ENCODE data around the gene SIPA1.
"Not testable (repeated sequence)": the region's sequence is repeated elsewhere in the genome, so short reads cannot be mapped to it uniquely, and the experiment has no call there.

The SIPA1 gene

DNA sequence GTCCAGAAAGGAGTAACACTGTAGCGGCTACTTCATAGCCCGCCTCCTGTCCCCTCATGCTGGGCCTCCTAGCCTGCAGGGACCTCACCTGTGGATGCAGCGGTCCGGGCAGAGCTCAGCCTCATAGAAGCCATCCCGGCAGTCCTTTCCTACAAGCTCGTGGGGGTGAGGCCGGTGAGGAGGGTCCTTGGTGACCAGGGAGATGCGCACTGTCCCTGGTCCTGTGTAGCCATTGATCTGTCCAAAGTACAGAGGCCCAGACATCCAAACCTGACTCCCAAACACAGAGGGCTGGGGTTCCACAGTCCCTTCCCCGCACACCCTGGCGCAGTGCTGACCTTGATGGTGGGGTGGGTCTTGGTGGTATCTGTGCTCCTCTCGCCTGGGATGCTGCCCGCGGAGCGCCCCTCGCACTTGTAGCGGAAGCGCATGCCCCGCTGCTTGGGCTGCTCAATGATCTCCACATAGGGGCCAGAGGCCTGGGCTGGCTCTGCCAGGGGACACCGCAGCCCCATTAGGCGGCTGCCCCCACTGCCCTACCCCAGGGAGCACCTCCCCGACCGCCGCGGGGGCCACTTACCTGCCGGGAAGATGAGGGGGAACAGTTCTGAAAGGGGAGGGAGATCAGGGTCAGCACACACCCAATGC, 23.8 kb downstream of the SIPA1 start:
- DNase-seq = no peak

DNA sequence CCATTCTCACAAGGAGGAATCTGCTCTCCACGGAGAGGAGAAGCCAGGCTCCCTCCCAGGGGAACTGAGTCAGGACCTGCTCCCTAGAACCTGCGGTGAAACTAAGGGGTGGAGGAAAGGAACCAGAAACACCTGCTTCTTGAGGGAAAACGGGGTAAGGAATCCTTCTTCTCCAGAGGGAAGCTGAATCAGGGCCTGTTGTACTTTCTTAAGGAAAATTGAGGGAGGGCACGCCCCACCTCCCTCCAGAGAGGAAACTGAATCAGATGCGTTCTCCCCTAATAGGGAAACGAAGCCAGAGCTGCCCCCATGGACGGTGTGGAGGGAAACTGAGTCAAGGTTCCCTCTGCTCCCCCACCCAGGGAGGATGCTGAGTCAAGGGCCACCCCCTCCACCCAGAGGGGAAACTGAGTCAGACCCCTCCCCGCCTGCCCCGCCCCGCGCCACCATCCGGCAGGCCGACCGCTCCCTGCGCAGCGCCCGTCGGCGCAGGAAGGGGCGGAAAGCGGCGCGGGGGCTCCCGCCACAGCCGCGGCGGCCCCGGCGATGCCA, 24.4 kb downstream of the SIPA1 start:
- DNase-seq = no peak

DNA sequence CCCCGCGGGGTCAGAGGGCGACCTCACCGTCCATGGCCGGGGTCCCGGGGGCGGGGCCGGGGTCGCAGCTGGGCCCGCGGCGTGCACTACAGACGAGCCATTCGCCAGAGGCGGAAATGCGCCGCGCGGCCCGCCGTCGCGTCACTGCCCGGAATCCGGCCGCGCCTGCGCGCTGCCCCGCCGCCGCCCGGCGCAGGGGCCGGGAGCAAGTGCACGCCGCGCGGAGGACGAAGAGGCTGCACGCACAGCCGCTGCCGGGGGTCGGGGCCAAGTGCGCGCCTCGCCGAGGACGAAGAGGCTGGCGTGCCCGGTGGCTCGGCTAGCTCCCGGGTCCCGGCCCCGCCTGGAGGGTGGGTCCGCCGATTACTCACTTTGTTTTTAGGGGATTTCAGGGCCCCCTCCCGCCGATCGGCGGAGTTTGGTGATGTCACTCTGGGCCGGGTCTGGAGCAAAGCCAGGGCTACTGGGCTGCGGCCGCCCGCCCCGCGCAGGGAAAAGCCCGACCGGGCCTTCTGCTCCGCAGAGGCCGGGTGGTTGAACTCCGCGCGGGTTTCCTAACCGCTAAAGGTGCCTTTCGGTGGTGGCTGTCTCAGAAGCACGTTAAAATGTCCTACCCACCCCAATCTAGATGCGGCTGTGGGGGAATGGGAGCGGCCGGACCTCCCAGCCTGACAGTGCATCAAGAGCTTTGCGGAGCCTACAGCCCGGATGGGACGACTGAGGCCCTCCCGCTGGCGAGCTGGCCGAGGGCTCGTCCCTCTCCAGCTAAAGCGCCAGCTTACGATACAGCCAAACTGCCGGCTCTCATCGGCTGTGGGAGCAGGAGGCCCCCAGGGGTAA, 25.1 kb downstream of the SIPA1 start, which contains the start of gene RELA:
RELA (minus strand) TSS at position 118 of the 840 bp plus-strand sequence; CDS start at position 34, 84 bp downstream.
- DNase-seq = peak; percentile 90

DNA sequence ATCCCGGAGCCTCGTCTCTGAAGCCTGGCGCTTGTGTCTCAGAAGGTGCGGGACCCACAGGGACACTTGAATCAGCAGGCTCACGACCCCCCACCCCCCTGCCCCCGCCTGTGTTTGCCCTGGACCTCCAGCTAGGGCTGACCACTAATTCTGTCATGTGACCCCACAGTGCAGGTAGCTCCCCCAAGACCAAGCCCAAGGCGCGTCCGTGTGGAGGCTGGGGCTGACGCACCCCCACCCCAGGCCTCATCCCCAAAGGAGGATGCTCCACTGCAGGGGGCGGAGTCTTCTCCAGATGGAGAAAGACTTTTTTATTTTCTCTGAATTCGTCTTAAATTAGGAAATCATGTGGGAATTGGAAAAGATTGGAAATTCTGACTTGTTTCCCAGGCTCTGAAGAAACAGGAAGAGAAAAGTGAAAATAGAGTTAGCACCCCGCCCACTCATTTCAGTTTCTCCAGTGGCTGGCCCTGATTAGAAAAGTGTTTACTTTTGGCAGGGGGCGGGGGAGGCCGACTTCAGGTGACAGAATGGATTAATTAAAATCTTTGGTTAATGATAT, 25.8 kb downstream of the SIPA1 start:
- peak; percentile 26 for DNase-seq

DNA sequence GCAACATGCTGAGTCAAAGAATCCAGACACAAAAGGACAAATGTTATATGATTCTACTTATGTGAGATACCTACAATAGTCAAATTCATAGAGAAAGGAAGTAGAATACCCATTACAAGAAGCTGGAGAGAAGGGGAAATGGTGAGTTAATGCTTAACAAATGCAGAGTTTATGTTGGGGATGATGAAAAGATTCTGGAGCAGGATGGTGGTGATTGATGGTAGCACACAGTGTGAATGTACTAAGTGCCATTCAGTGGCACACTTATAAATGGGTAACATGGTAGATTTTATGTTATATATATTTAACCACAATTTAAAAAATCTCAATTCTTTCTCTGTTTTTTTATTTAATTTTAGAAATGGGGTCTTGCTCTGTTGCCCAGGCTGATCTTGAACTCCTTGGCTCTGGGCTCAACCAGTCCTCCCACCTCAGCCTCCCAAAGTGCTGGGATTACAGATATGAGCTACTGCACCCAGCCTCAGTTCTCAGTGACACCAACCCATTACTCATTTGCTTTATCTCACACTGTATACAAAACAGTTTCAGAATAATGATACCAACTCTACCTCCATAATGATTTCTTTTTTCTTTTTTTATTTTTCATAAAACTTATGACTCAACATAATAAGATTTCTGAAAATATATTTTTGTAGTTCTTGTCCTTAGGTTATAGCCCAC, 34.4 kb downstream of the SIPA1 start:
- DNase-seq = no peak

DNA sequence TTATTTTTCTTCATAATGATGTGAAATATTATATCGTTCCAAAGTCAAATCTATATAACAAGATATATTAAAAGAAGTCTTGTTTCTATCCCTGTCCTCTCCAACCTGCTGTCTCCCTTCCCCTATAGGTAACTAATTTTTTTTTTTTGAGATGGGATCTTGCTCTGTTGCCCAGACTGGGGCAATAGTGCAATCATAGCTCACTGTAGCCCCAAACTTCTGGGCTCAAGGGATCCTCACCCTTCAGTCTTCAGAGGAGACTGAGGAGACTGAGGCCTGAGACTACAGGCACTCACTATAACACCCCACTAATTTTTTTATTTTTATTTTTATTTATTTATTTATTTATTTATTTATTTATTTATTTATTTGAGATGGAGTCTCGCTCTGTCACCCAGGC, 35.1 kb downstream of the SIPA1 start:
- no peak for DNase-seq

DNA sequence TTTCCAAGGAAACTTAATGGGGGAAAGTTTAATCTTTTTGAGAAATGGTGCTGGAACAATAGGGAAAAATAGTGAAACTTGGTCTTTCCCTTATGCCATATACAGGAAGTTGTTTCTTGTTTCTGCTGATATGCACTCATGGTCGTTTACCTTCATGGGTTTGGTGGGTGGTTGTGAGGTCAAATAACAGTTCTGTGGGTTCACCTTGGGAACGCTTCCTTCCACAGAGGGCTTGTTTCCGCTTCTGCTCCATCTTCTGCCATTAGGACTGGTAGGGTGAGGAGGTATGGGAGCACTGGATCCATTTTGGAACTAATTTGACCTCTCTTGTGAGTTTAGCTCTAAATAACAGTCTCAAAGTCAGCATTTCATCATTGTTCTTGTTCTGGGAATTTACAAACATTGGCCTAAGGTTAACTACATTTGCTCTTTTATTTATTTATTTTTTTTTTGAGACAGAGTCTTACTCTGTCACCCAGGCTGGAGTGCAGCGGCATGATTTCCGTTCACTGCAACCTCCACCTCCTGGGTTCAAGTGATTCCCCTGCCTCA, 42.4 kb downstream of the SIPA1 start:
- no peak for DNase-seq

DNA sequence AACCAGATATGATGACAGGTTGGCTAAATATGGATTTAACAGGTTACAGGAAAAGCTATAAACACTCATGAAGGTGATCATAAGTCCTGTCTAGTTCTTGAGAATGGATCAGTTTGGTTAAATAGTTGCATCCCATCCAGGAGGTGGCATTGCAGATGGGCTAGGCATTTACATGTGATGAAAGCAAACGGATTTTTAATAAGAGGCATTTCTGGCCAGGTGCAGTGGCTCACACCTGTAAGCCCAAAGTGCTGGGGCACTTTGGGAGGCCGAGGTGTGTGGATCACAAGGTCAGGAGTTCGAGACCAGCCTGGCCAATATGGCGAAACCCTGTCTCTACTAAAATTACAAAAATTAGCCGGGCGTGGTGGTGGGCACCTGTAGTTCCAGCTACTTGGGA, 45.6 kb downstream of the SIPA1 start:
- DNase-seq = not testable (repeated sequence)

DNA sequence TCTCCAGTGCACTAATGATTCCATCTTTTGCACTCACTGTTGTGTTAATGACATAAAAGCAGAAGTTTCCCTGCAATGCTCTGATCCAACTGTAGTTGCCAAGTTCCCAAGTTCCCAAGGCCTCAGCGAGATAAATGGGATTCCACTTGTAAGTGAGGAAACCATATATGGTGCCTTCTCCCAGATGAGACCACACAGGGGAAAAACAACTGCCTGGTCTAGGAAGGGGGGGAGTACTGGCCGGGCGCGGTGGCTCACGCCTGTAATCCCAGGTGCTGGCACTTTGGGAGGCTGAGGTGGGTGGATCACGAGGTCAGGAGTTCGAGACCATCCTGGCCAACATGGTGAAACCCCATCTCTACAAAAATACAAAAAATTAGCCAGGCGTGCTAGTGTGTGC, 48.1 kb downstream of the SIPA1 start:
- no peak for DNase-seq

DNA sequence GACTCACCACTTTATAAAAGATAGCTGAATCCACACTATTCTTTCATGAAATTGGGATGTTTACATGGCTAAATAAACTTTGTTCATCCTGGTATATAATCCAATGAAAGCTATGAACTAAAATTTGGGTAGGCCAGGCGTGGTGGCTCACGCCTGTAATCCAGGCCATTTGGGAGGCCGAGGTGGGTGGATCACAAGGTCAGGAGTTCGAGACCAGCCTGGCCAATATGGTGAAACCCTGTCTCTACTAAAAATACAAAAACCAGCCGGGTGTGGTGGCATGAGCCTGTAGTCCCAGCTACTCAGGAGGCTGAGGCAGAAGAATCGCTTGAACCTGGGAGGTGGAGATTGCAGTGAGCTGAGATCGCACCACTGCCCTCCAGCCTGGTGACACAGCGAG, 53.9 kb downstream of the SIPA1 start:
- not testable (repeated sequence) for DNase-seq

DNA sequence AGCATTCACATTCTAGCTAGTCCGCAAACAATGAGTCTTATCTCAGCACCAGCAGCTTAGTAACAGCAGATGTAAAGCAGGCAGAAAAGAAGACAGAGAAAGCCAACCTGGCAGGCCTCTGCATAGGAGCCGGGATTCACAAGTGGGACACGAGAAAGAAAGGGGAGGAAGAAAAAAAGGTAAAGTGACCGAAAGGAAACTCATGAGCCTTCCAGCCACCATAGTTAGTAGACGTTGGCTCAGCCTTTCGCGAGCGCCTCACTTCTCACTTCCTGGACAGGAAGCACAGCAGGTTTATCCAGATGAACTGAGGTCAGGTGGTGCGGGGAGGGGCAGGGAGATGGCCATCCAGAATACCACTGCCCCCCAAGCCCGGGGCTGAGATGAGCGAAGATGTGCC, 54.5 kb downstream of the SIPA1 start:
- DNase-seq = peak; percentile 14

DNA sequence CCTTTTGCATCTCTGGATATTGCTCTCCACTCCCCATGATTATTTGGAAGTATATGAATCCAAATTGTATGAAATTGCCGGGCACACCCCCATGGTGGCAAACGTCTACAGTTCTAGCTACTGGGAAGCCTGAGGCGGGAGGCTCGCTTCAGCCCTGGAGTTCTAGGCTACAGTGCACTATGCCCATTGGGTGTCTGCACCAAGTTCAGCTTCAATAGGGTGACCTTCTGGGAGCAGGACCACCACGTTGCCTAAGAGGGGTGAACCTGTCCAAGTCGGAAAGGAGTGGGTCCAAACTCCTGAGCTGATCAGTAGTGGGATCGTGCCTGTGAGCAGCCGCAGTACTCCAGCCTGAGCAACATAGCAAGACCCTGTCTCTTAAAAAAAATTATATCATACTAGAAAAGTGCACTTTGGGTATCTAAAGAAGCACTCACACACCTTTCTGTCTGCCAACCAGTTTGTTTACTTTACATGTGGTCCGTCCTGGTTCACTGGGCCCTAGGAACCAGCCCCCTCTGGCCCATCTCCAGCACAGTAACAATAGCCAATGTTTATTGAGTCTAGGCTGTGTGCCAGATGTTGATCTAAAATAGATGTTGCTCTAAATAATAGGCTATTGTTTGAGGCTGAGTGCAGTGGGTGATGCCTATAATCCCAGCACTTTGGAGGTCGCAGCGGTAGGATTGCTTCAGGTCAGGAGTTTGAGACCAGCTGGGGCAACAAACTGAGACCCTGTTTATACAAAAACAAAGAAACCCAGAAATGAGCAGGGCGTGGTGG, 57.7 kb downstream of the SIPA1 start:
- no peak for DNase-seq

DNA sequence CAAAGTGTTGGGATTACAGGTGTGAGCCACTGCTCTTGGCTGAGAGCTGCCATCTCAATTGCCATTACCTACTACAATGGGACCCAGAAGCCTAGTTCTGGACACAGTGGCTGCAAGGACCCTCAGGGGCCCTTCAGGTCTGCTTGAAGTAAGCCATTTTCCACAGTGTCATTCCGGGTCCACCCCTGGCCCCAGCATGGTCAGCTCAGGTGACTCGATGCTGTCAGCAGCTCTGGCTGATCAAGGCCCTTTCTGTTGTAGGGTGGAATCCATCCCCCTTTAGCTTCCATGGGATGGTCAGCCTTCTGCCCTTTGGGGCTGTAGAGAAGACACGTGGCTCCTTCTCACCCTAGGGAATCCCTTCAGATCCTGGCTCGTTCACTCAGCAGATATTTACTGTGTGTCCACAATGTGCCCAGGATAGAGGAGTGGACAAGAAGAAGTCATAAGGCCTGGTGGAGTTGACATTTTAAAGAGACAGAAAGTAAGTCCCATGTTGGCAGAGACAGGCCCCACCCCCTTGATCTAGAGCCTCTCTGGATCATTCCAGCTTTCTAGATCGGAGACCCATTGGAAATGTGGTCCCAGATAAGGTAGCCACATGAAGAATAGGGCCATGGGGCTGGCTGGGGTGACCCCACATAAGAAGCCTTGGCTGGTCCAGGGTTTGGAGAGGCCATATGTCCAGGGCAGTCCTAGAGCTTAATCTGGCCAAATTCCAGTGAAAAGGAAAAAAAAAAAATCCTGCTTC, 59.1 kb downstream of the SIPA1 start:
- no peak for DNase-seq

DNA sequence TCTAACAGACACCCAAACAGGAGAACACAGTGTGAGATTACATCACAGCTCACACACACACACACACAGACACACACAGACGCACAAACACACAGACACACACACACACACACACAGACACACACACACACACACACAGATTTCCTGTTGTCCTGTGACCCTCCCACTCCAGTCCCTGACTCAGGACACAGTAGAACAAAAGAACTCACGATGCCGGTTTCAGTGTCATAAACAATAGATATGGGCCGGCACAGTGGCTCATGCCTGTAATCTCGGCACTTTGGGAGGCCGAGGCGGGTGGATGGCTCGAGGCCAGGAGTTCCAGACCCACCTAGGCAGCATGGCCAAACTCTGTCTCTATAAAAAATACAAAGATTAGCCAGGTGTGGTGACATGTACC, 60.3 kb downstream of the SIPA1 start:
- no peak for DNase-seq

DNA sequence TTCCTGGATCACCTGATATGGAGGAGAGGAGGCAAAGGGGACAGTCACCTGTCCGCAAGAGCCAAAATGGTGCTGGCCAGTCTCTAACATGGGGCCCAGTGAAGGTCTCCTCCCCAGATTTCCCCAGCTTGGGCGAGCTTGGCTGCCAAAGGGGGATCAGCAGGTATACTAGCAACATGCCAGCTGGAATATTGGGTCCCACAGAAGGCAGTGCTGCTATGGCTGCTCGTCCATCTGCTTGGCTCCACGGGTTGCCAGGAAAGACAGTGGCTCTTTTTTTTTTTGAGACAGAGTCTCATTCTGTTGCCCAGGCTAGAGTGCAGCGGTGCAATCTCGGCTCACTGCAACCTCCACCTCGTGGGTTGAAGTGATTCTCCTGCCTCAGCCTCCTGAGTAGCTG, 61.4 kb downstream of the SIPA1 start:
- DNase-seq = no peak

DNA sequence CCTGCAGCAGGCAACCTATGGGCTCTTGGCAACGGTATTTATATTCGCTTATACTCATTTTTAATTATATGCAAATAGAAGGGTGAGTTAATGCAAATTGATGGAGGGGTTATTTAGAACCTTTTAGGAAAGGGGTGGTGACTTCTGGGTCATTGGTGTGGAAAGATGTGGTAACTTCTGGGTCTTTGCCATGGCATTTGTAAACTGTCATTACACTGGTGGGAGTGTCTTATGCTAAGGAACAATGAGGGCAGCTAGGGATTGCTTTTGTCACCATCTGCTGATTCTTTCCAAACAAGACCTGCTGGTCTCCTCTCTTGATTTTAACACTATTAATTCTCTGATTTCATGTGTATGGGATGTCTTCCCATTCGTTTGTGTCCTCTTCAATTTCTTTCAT, 62.5 kb downstream of the SIPA1 start:
- peak; percentile 14 for DNase-seq

Measured in hematopoietic multipotent progenitor cell treated with erythropoietin and hydrocortisone succinate and interleukin-3 and kit ligand, for 8 days (in vitro differentiated cells).